ENCODE results near the gene KIF20B. TPM values are rescaled to one million over a fixed set of nuclear protein-coding genes. Genes with fewer than 3 reads are reported as not detected.

KIF20B gene
- total and polyA plus RNA-seq, 2 of the 8 experiments (the other 6 are each of a cell fraction or from before 2014, with no cell fraction given) = 4.5 to 72.0 TPM

DNA sequence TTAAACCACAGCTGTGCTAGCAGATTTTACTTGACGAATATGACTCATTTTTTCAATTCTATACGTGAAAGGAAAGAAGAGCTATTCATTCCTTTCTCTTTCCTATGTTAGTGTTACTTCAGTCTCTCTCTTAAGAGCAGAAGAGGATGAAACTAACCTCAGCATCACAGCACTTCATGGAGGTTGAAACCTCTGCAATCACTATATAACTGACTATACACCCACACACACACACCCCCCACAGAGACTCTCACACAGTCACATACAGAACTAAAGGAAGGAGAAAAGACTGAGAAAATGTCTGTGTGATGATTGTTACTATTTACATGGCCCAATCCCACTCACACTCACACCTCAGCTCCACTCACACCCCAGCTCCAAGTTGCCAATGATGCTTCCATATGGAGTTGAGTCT, 104.2 kb downstream of the KIF20B start:
- Histone ChIP-seq H4K5ac (ENCODE audit: insufficient read length, low read depth, low read length) (no peak overlapping the region), H2AK5ac (ENCODE audit: low read depth, low read length) (no peak overlapping the region), H2BK12ac (ENCODE audit: low read depth, low read length) (no peak overlapping the region), H3K4me3 (ENCODE audit: extremely low read depth in 1 of 4, insufficient read depth in 2 of 4, low read depth in 3 of 4, low read length in 4 of 4) (no peak overlapping the region), H3K27me3 (replicated peaks in 1 of 4; ENCODE audit: control insufficient read depth in 3 of 4, extremely low read depth in 1 of 4, insufficient read depth in 3 of 4, low read length in 3 of 4) (no peaks in the 10 kb centered on the region), H3K79me2 (ENCODE audit: control insufficient read depth in 1 of 2, insufficient read depth in 2 of 2, low read length in 2 of 2) (no peaks in the 10 kb centered on the region), H2BK120ac (replicated peaks; ENCODE audit: low read depth, low read length) (no peak overlapping the region), H3K14ac (ENCODE audit: insufficient read length) (no peak overlapping the region), H3K56ac (replicated peaks; ENCODE audit: insufficient read length, low read depth, low read length) (no peak overlapping the region), H3K18ac (ENCODE audit: extremely low read depth, low read length) (no peak overlapping the region), H2BK20ac (ENCODE audit: low read length) (no peak overlapping the region), H3K4me1 (replicated peaks in 1 of 4; ENCODE audit: control insufficient read depth in 3 of 4, insufficient read depth in 4 of 4, low read length in 3 of 4) (no peaks in the 10 kb centered on the region), H3K23ac (ENCODE audit: insufficient read length) (no peak overlapping the region), H3K23me2 (ENCODE audit: low read depth, low read length) (no peaks in the 10 kb centered on the region), H2AFZ (ENCODE audit: low read length) (no peak overlapping the region), H3K9ac (replicated peaks in 1 of 4; ENCODE audit: extremely low read depth in 1 of 4, low read depth in 3 of 4, low read length in 3 of 4) (no peak overlapping the region), H2BK15ac (ENCODE audit: low read length) (no peak overlapping the region), H2BK5ac (ENCODE audit: low read depth, low read length) (no peak overlapping the region), H4K8ac (ENCODE audit: extremely low read depth, insufficient read depth, low read length) (no peak overlapping the region), H3K4ac (replicated peaks; ENCODE audit: insufficient read length, low read depth, low read length) (no peak overlapping the region), H4K91ac (replicated peaks; ENCODE audit: insufficient read length, low read length) (no peak overlapping the region), H3K79me1 (ENCODE audit: low read depth, low read length) (no peaks in the 10 kb centered on the region), H3K9me3 (ENCODE audit: insufficient read depth in 2 of 2, low read depth in 1 of 2, low read length in 1 of 2) (no peaks in the 10 kb centered on the region), H3K27ac (ENCODE audit: low read depth, low read length) (no peak overlapping the region), H4K20me1 (replicated peaks in 1 of 2; ENCODE audit: control insufficient read depth in 1 of 2, insufficient read depth in 2 of 2, low read length in 2 of 2) (no peaks in the 10 kb centered on the region), H3K36me3 (ENCODE audit: control insufficient read depth in 2 of 4, insufficient read depth in 4 of 4, low read length in 3 of 4) (no peaks in the 10 kb centered on the region), H3K4me2 (ENCODE audit: insufficient read depth in 1 of 2, low read depth in 2 of 2, low read length in 2 of 2) (no peak overlapping the region)
- DNase-seq (ENCODE audit: low read depth in 1 of 2, low spot score in 2 of 2) (no peak), FAIRE-seq (no peak)
- WGBS, 2 experiments (ENCODE audit: extremely low coverage in 1 of 2, insufficient coverage in 1 of 2, insufficient read length in 1 of 2, insufficient replicate concordance in 2 of 2, low coverage in 1 of 2, low lambda C conversion rate in 2 of 2, missing lambda C conversion rate in 1 of 2) = 90% methylated on average over 2 of the region's 2 CpGs; no CpG with 5 or more reads in 1 of the 2 experiments
- POLR2A ChIA-PET (ENCODE audit: partially characterized antibody) = no interaction called here
- CTCF ChIA-PET (ENCODE audit: partially characterized antibody) = interaction anchor here (0.6 to 2.2 kb wide), 3 partner anchors 9 to 849 kb away, joined by 4 to 6 read pairs (median 4); no protein-coding TSS in a partner anchor
- TF ChIP-seq RAD21 (IDR thresholded peaks at IDR 0.05 in 1 of 2, conservative IDR thresholded peaks at IDR 0.05 in 1 of 2; ENCODE audit: low read depth in 2 of 2, low read length in 2 of 2) (no peak), EZH2 (IDR thresholded peaks at IDR 0.05; ENCODE audit: low read depth, low read length, severe bottlenecking) (no peak), CBX5 (IDR thresholded peaks at IDR 0.05; ENCODE audit: low read depth, low read length) (no peak), SP4 (IDR thresholded peaks at IDR 0.05; ENCODE audit: low read length) (no peak), PHF8 (conservative IDR thresholded peaks at IDR 0.05; ENCODE audit: low read depth, low read length) (no peak), SAP30 (IDR thresholded peaks at IDR 0.05; ENCODE audit: insufficient read depth, insufficient replicate concordance, low read length) (no peak), YY1 (IDR thresholded peaks at IDR 0.05; ENCODE audit: low read depth, low read length) (no peak), SUZ12 (IDR thresholded peaks at IDR 0.05; ENCODE audit: low read length) (no peak), GTF2F1 (IDR thresholded peaks at IDR 0.05; ENCODE audit: borderline replicate concordance, low read depth, low read length) (no peak), KDM1A (IDR thresholded peaks at IDR 0.05; ENCODE audit: borderline replicate concordance, low read length) (no peak), SP2 (IDR thresholded peaks at IDR 0.05; ENCODE audit: low read length) (no peak), EGR1 (IDR thresholded peaks at IDR 0.05; ENCODE audit: borderline replicate concordance, low read depth, low read length) (no peak)
- TF ChIP-seq, protein P1, sequence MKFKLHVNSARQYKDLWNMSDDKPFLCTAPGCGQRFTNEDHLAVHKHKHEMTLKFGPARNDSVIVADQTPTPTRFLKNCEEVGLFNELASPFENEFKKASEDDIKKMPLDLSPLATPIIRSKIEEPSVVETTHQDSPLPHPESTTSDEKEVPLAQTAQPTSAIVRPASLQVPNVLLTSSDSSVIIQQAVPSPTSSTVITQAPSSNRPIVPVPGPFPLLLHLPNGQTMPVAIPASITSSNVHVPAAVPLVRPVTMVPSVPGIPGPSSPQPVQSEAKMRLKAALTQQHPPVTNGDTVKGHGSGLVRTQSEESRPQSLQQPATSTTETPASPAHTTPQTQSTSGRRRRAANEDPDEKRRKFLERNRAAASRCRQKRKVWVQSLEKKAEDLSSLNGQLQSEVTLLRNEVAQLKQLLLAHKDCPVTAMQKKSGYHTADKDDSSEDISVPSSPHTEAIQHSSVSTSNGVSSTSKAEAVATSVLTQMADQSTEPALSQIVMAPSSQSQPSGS (IDR thresholded peaks at IDR 0.05; ENCODE audit: low read length) = no peak
